Vagina (tissue), 2 donors: Measurements from ENCODE around the gene FBXO36. TPM values are rescaled to one million over a fixed set of nuclear protein-coding genes. Genes with fewer than 3 reads are reported as not detected.

Source experiments
- DNase-seq, 2 donors: peaks; one replicate each; pipeline ENCODE4 v3.0.0-alpha.2; 2017; ENCODE audit errors: extremely low spot score in 2 of 2
- H3K27ac ChIP-seq: fragments of 200-600 bp; sonication (generic); one replicate; pipeline ENCODE4 v1.5.1; 2019
- H3K27me3 ChIP-seq: fragments of 200-600 bp; sonication (generic); one replicate; pipeline ENCODE4 v1.5.1; 2019
- H3K36me3 ChIP-seq, 2 donors: fragments of 200-600 bp; sonication (generic); one replicate each; pipeline ENCODE4 v1.5.1; 2017 to 2019
- H3K4me1 ChIP-seq: fragments of 200-600 bp; sonication (generic); one replicate; pipeline ENCODE4 v1.5.1; 2019
- H3K4me3 ChIP-seq, 2 donors: fragments of 200-600 bp; sonication (generic); 1 replicate in 1 of 2; 2 replicates in 1 of 2; pipeline ENCODE4 v1.5.1; 2016 to 2019
- H3K9me3 ChIP-seq: fragments of 200-600 bp; sonication (generic); one replicate; pipeline ENCODE4 v1.5.1; 2019
- POLR2A ChIP-seq, 2 donors: fragments of 450-650 bp; IDR thresholded peaks; one replicate each; pipeline ENCODE4 v1.6.1; 2017; ENCODE audit warnings: antibody characterized with exemption in 2 of 2, mild to moderate bottlenecking in 2 of 2, moderate library complexity in 2 of 2
- POLR2AphosphoS5 ChIP-seq, 2 donors: sonication (generic); formaldehyde crosslinking; IDR thresholded peaks; one replicate each; pipeline ENCODE4 v1.9.0; 2017; ENCODE audit warnings: antibody characterized with exemption in 2 of 2, mild to moderate bottlenecking in 2 of 2, low read depth in 1 of 2; ENCODE audit not compliant: insufficient read depth in 1 of 2
- intact Hi-C: fragments of 100-400 bp; cut with DNase I; formaldehyde crosslinking; loops from one replicate; pipeline ENCODE4 v1.15.1; 2023
- total RNA-seq: library from RNA; depleted of rRNA; stranded (reverse); fragments of >200 nt; gene quantifications from one replicate; pipeline ENCODE4 v1.2.3, GENCODE V29; 2016
- TF ChIP-seq, protein P1 (sequence below), 3 experiments: fragments of 450-650 bp in 2 of 3; fragments of 200-600 bp in 1 of 3; sonication (generic) in 1 of 3; IDR thresholded peaks; one replicate each; pipeline ENCODE4 v1.5.1; 2017 to 2019; ENCODE audit warnings: antibody characterized with exemption in 3 of 3, mild to moderate bottlenecking in 2 of 3, moderate library complexity in 2 of 3

The FBXO36 gene
- total RNA-seq: 1.7 TPM

DNA sequence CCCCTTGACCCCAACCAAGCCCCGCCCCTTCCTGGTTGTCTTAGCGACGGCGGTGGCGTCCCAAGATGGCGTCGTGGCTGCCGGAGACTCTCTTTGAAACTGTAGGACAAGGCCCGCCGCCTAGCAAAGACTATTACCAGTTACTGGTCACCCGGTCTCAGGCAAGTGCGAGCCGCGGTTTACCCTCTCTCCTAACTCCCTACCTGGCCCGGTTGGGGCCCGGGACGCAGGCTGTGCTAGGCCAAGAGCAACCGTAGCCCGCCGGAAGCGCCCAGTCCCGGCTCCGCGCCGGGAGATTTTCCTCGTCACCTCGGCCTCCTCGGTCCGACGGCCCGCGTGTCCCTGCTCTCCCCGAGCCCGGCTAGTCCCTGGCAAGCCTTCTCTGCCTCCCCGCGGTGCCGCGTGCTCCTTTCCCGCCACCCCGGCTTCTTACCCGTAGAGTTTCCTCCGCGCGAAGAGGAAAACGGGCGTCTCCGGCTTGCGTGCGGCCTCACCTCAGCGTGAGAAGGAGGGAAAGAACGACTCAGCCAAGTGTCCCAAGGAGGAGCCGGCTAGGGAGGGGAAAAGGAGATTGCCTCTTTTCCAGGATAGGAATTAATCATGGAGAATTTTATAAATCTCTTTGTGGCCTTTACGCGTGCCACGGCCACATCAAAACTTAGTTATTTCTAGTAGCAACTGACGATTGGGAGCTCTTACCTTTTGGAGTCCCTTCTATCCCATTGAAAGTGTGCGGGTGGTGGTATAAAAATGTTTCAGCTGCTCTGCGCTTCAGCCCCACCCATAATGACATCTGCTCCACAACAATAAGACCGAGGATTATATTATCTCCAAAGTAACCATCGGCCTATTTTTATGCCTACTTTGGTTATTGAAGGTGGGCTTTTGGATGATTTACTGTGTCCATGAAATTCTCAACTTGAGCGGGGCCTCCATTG, at the start of gene FBXO36:
FBXO36 (plus strand) TSS at position 55 of the 938 bp plus-strand sequence; CDS start at position 66, 11 bp downstream.
- peak in 1 of 2 donors; percentile 98 for DNase-seq
- intact Hi-C loops: no loop called here

DNA sequence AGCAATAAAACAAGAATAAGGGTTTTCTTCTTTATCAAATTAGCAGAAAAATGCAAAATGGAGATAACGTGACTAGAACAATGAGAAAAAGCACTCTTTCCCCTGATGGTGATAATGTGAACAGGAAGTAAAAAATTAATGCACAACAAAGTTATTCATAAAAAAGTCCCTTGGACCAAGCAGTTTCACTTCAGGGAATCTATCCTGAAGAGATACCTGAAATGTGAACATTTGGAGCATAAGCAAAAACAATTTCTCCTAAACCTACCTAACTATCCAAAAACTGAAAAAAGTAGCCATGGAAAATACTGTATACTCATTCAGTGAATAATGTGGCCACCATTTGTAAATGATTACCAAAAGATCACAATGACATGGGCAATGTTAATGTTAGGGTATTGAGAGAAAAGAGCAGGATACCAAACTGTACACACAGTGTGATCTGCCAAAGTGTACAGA, 49.2 kb upstream of the FBXO36 start:
- H3K9me3 ChIP-seq: no peaks in the 10 kb centered on the region
- intact Hi-C loops: no loop called here
- H3K4me3 ChIP-seq: no peak overlapping the region
- H3K4me1 ChIP-seq: peaks cover 49% of the 10 kb centered on the region
- H3K27ac ChIP-seq: no peak overlapping the region
- H3K27me3 ChIP-seq: no peaks in the 10 kb centered on the region
- peaks cover 0 to 13% of the 10 kb centered on the region in 2 donors for H3K36me3 ChIP-seq
- TF ChIP-seq, protein P1, sequence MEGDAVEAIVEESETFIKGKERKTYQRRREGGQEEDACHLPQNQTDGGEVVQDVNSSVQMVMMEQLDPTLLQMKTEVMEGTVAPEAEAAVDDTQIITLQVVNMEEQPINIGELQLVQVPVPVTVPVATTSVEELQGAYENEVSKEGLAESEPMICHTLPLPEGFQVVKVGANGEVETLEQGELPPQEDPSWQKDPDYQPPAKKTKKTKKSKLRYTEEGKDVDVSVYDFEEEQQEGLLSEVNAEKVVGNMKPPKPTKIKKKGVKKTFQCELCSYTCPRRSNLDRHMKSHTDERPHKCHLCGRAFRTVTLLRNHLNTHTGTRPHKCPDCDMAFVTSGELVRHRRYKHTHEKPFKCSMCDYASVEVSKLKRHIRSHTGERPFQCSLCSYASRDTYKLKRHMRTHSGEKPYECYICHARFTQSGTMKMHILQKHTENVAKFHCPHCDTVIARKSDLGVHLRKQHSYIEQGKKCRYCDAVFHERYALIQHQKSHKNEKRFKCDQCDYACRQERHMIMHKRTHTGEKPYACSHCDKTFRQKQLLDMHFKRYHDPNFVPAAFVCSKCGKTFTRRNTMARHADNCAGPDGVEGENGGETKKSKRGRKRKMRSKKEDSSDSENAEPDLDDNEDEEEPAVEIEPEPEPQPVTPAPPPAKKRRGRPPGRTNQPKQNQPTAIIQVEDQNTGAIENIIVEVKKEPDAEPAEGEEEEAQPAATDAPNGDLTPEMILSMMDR (IDR thresholded peaks at IDR 0.05): no peak
- TF ChIP-seq POLR2AphosphoS5 (IDR thresholded peaks at IDR 0.05; ENCODE audit: insufficient read depth in 1 of 2, low read depth in 1 of 2) (no peak), POLR2A (IDR thresholded peaks at IDR 0.05) (no peak)
- no peak for DNase-seq

More for the DNA sequence above, at the start of gene FBXO36:
- H3K27ac ChIP-seq: peak within 1 kb of the TSS; percentile 97
- peak in 1 of 2 donors; percentile 23 for TF ChIP-seq POLR2AphosphoS5 (IDR thresholded peaks at IDR 0.05; ENCODE audit: insufficient read depth in 1 of 2, low read depth in 1 of 2)
- TF ChIP-seq, protein P1 (IDR thresholded peaks at IDR 0.05): no peak
- peak within 1 kb of the TSS; percentile 83 for H3K4me3 ChIP-seq
- H3K4me1 ChIP-seq: peaks cover 39% of the 10 kb centered on the region
- H3K27me3 ChIP-seq: no peaks in the 10 kb centered on the region
- H3K36me3 ChIP-seq: no peaks in the 10 kb centered on the region
- no peaks in the 10 kb centered on the region for H3K9me3 ChIP-seq

DNA sequence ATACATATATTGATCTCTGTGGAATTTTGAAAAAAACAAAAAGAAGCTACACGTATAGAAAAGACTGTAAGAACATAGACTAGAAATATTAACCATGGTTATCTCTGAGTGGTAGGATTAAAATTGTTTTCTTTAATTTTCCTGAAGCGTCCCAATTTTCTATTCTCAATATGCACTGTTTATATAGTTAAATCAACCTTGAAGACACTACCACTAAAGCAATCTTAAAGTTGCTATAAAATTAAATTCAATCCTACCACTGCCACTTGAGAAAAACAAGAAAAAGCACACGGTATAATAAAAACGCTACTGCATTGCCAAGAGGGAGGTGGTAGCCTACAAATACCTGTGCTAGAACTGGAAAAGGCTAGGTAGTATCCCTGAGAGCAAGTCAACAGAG, 47.7 kb upstream of the FBXO36 start:
- Histone ChIP-seq H3K4me3 (no peak overlapping the region), H3K27me3 (no peaks in the 10 kb centered on the region), H3K4me1 (peaks cover 36% of the 10 kb centered on the region), H3K36me3 (peaks cover 0 to 16% of the 10 kb centered on the region in 2 donors), H3K9me3 (no peaks in the 10 kb centered on the region), H3K27ac (no peak overlapping the region)
- no peak for TF ChIP-seq POLR2AphosphoS5 (IDR thresholded peaks at IDR 0.05; ENCODE audit: insufficient read depth in 1 of 2, low read depth in 1 of 2)
- intact Hi-C loops: no loop called here
- DNase-seq: no peak

- Histone ChIP-seq H3K36me3 (peaks cover 0 to 16% of the 10 kb centered on the region in 2 donors), H3K27ac (no peak overlapping the region), H3K27me3 (no peaks in the 10 kb centered on the region), H3K9me3 (no peaks in the 10 kb centered on the region), H3K4me1 (peaks cover 32% of the 10 kb centered on the region), H3K4me3 (no peak overlapping the region)
- intact Hi-C loops: no loop called here
- no peak for DNase-seq
- TF ChIP-seq POLR2AphosphoS5 (IDR thresholded peaks at IDR 0.05; ENCODE audit: insufficient read depth in 1 of 2, low read depth in 1 of 2) (no peak), POLR2A (IDR thresholded peaks at IDR 0.05) (no peak)
- TF ChIP-seq, protein P1 (IDR thresholded peaks at IDR 0.05): no peak
Measured at GRCh38 chr2:229875549-229875948, 46.8 kb upstream of the FBXO36 start.

GRCh38 chr2:229879191-229879950, 42.9 kb upstream of the FBXO36 start:
- Histone ChIP-seq H3K27ac (no peak overlapping the region), H3K36me3 (peaks cover 0 to 16% of the 10 kb centered on the region in 2 donors), H3K4me3 (no peak overlapping the region), H3K27me3 (no peaks in the 10 kb centered on the region), H3K4me1 (peaks cover 15% of the 10 kb centered on the region), H3K9me3 (no peaks in the 10 kb centered on the region)
- intact Hi-C loops: no loop called here
- no peak for DNase-seq
- TF ChIP-seq, protein P1 (IDR thresholded peaks at IDR 0.05): no peak
- TF ChIP-seq POLR2A (IDR thresholded peaks at IDR 0.05): no peak
- TF ChIP-seq POLR2AphosphoS5 (IDR thresholded peaks at IDR 0.05; ENCODE audit: insufficient read depth in 1 of 2, low read depth in 1 of 2): no peak
